IPS-NIHi7 (cell line): ENCODE results near the gene CPM.
"Not testable (repeated sequence)": the region's sequence is repeated elsewhere in the genome, so short reads cannot be mapped to it uniquely, and the experiment has no call there.

Experiments
- DNase-seq: peaks from one replicate; pipeline ENCODE4 v3.0.0; 2012; ENCODE audit warnings: mixed read lengths; ENCODE audit errors: extremely low spot score

CPM gene

GRCh38 chr12:68878846-68879245, 54.1 kb downstream of the CPM start:
- no peak for DNase-seq

DNA sequence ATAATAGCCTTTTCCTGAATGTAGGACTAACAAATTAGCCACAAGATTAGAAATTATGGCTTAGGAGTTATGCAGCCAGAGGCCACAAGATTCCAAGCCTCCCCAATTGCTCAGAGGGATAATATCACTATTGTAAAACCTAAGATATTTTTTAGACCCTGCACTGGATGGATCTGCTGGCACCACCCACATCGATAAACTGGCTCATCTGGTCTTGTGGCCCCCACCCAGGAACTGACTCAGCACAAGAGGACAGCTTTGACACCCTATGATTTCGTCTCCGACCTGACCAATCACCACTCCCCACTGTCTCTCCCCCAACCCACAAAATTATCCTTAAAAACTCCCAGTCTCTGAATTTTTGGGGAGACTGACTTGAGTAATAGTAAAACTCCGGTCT, 54.7 kb downstream of the CPM start:
- no peak for DNase-seq

DNA sequence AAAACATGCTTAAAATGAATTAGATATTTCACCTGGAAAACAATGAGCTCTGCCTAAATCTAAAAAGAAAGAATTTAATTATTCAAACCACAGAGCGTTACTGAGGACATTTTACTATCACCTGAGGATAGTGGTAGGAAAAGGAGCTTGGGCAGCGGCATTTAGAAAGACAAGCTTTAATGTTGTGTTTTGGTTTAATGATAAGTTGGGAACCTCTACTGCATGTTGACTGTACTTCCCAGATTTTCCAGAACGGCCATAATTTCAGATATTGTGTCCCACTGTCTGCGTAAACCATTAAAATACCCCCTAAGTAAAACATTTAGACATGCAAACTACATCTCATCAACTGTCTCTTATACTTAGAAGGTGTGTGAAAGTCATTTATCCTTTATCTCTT, 55.4 kb downstream of the CPM start:
- DNase-seq, result no peak

DNA sequence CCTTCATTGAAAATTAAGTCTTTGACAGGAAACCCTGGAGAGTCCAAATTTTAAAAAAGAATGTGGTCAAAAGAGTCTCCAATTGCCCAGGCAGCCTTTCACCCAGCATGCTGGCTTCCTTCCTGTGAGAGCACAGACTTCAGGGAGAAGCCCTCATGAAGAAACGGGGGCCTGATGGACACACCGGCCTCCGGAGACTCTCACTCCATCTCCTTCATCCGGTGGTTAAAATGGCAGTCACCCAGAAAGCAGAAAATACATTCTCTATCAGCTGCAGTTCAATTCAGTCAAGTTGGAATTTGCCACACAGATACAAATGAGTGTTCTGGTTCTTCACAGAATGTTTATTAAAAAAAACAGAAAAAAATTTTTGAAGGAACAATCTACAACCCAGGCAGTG, 56.5 kb downstream of the CPM start:
- no peak for DNase-seq

- DNase-seq, result no peak
These were observed 59.7 kb downstream of the CPM start for GRCh38 chr12:68873316-68873715.

DNA sequence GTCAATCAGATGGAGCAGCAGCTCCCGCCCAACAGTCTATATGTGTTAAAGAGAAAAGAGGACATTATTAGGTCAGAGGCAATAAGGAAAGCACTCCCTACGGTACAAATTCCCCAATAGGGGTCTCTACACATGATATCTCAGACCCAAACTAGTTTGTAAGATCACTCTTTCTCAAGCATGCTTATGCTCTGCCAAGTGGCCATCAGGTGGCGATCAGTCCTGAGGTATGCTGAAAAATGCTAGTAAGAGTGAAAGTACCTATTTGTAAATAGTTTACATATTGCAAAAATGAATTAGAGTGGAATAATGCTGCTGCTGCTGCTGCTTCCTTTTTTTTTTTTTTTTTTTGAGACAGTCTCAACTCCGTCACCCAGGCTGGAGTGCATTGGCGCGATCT, 61.0 kb downstream of the CPM start:
- DNase-seq, result peak; percentile 53

DNA sequence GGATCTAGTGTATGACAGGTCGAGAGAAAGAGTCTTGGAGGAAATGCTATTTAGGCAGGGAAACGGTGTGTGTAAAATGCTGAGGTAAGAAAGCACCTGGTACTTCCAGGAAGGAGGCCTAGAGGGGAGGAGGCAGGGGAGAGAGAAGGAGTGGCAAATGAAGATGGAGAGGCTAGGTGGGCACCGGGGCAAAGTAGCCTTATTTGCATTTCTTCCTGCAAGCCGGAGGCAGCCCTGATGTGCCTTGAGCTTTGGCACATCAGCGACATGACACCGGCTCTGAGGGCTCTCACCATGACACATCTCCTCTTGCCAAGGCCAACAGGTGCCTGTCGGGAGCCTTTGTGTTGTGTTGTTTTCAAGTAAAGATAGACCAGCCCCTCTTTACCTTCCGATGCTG, 61.6 kb downstream of the CPM start:
- DNase-seq, result no peak

- DNase-seq, result no peak
These were observed 62.5 kb downstream of the CPM start for GRCh38 chr12:68870443-68870842.

DNA sequence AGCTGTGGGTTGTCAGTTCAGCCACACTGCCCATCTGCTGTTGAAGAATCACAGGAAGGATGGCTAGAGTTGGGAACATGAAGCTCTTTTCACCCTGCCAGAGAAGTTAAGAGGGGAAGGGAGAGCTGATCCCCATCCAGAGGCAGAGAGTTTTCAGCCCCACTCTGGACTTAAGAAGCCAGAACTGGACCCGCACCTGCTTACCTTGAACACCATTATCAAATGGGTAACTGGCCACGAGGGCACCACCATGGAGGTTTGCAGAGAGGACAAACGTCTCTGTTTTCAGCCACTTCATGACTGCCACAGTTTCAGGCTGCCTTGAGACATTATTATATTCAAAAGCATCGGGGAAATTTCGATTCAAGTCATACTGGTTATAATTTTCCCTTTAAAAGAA, 63.0 kb downstream of the CPM start:
- DNase-seq, result no peak

DNA sequence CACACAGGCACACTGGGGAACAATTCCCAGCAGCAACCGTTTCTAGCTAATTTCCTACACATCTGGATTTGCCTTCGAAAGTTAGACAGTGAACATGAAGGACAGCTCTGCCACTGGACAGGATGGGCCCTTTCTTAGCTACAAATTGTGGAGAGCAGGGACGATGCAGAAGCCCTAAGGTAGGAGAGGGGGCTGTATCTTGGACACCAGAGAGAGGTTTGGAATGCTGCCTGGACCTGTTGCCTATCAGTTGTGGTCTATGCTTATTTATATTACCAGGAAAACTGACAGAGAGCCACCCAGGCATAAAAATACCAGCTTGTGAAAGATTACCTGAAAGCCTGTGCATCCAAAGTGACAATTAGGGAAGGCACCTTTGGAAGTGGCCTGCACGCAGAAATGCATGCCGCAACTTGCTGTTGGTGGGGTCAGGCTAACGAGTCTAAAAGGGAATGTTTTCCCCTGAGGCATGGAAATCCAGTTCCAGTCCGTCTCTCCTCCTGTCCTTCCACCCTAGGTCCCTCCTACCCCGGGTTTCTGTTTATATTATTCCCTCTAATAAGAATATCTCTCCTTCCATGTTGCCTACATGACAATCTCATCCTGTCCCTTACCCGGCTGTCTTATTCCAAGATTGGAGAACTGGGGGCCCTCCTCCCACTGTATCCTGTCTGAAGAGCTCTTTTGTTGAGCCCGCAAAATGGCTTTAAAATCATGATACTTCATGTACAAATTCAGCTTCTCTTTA, 64.8 kb downstream of the CPM start:
- DNase-seq, result no peak

- DNase-seq, result peak; percentile 50
These were observed 65.4 kb downstream of the CPM start for GRCh38 chr12:68867606-68868005.

DNA sequence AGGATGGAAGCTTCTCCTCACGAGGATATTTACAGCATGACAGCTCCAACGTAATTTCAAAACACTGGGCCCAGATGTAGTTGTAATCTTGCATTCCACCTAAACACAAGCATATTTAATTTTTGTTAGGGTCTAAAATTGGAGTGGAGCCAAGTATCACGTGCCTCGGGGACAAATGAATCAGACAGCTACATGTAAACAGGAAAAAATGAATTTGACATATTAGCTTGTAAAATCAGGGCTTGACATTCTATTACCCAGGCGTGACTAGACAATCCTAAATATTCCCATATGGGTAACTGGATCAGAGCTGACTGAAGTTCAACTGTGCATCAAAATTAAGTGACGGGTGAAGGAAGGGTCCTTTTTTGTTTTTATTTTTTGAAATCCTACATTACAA, 66.0 kb downstream of the CPM start:
- DNase-seq, result no peak

DNA sequence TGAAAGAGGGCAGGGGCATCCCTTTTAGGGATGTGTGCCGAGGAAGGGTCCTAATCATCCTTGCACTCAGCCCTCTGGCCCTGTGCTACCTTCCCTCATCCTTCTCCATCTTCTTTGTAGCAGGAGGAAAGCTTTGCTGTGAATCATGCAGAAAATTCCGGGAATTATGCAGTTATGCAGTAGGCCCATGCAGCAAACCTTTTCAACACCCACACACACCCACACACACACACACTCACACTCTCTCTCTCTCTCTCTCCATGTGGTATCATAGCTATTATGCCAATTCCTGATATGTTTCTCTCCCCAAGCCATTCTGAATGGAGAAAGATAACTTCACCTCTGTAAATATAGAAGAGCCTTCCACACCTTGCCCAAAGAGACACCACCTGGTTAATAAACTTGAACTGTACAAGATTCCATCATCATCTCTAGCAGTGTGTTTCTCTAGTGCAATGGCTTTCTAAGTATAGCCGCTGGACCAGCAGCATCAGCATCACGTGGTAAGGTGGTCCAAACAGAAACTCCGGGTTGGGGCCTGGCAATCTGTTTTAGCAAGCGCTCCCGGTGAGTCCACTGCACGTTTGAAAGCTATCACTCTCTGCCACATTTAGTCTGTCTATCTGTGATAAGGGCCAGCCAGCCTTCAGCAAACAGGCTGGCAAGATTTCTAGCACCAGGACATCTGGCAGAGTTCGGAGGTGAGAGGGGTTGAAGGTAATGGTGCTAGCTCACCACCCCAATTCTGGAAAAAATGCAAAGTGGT, 67.4 kb downstream of the CPM start:
- no peak for DNase-seq

GRCh38 chr12:68864604-68865003, 68.4 kb downstream of the CPM start:
- no peak for DNase-seq

DNA sequence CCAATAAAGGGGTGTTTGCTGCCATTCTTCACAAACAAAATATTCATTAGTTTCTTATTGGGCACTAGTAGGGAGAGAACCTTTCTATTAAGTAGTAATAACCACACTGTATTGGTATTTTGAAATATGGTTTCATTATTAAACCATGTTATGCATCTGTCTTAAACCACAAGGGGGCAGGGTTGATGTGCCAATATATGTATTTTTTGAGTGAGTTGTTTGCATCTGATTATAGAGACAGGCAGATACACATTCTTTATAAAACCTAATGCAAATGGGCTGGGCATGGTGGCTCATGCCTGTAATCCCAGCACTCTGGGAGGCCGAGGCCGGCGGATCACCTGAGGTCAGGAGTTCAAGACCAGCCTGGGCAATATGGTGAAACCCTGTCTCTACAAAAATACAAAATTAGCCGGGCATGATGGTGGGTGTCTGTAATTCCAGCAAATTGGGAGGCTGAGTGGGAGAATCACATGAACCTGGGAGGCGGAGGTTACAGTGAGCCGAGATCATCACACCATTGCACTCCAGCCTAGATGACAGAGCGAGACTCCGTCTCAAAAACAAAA, 69.0 kb downstream of the CPM start:
- not testable (repeated sequence) for DNase-seq

- no peak for DNase-seq
These were observed 69.7 kb downstream of the CPM start for GRCh38 chr12:68863109-68863770.

- DNase-seq, result no peak
These were observed 71.1 kb downstream of the CPM start for GRCh38 chr12:68861890-68862289.

- no peak for DNase-seq
These were observed 76.5 kb downstream of the CPM start for GRCh38 chr12:68856510-68856909.

DNA sequence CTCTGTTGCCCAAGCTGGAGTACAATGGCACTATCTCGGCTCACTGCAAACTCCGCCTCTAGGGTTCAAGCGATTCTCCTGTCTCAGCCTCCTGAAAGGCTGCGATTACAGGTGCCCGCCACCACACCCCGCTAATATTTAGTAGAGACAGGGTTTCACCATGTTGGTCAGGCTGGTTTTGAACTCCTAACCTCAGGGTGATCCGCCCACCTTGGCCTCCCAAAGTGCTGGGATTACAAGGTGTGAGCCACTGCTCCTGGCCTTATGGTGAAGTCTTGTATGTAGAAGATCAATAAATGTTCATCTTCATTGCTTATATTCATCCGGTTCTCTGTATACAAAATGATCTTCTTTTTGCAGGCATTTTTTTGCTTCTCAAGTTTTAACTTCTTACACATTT, 77.2 kb downstream of the CPM start:
- no peak for DNase-seq

DNA sequence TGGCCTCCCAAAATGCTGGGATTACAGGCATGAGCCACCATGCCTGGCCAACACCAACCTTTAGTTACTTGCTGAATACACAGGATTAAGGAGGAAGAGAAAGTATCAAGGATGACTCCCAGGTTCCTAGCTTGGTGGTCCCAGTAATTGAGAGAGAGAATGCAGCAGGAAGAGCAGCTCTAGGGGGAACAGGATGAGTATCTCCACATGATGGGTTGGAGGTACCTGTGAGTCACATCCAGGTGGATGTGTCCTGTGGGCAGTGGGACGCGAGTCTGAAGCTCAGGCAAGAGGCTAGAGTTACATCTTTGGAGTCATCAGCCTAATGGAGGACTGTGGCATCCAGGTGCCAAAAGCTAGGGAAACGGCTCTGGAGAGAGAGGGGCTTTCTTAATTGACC, 77.9 kb downstream of the CPM start:
- DNase-seq, result no peak

DNA sequence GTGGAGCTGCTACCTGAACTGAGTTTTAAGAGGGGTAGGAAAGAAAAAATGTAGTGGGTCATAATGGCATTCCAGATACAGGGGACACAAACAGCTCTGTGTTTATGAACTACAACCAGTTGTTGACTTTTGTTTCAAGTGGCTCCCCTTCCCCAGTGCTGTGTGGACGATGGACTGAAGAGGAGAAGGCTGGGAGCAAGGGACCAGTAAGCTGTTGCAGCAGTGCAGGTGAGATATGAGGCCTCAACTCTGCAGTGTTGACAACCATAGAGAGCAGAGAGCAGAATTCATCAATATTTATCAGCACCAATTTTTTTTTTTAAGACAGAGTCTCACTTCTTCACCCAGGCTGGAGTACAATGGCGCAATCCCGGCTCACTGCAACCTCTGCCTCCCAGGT, 78.4 kb downstream of the CPM start:
- DNase-seq, result no peak

GRCh38 chr12:68854078-68854468, 78.9 kb downstream of the CPM start:
- no peak for DNase-seq
